ENCODE measurements around the gene CYSLTR2.

CYSLTR2 gene, protein sequence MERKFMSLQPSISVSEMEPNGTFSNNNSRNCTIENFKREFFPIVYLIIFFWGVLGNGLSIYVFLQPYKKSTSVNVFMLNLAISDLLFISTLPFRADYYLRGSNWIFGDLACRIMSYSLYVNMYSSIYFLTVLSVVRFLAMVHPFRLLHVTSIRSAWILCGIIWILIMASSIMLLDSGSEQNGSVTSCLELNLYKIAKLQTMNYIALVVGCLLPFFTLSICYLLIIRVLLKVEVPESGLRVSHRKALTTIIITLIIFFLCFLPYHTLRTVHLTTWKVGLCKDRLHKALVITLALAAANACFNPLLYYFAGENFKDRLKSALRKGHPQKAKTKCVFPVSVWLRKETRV

DNA sequence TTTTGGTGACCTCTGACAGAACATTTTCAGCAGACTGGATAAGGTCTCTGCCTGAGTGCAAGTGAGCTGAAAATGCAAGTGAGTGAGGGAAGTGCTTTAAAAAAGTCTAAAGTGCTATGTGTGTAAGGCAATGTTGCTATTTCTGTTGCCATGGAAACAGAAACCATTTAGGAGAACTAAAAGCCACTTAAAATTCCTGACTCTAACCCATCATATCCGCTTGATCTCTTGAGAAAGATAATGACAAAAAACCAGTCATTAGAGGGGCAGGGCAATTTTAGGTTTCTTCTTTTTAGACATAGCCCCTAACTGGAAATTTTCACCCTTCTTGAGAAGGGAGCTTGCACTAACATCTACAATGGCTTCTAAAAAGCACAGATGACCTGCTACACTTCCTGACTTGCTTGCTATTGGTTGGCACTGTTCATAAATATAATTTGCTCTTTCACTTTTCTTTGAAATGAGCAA is at the start of gene CYSLTR2:
TSS of gene CYSLTR2 (plus strand) at position 458 of the 468 bp plus-strand sequence. CDS start 52,889 bp downstream, outside the sequence.
- in situ Hi-C loops (cut with MboI; ENCODE audit: low sequenced_read_pairs), result no loop called here

GRCh38 chr13:48615049-48615448 is 38.7 kb upstream of the CYSLTR2 start:
- in situ Hi-C loops (cut with MboI; ENCODE audit: low sequenced_read_pairs), result no loop called here

DNA sequence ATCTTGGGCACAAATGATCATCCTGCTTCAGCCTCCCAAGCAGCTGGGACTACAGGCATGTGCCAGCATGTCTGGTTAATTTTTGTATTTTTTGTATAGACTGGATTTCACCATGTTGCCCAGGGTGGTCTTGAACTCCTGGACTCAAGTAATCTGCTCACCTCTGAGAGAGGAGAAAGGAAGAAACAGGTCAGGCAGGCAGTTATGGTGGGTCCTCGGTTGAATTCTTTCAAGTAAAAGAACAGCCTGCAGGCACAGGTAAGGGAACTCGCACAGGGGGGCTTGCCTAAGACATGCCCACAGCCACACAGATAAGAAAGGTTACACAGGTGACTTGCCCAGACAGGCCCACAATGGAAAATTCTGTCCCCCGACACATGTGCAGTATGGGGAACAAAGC is 34.8 kb upstream of the CYSLTR2 start:
- in situ Hi-C loops (cut with MboI; ENCODE audit: low sequenced_read_pairs), result no loop called here

- in situ Hi-C loops (cut with MboI; ENCODE audit: low sequenced_read_pairs), result no loop called here
These were observed 32.7 kb upstream of the CYSLTR2 start for GRCh38 chr13:48621056-48621455.

- in situ Hi-C loops (cut with MboI; ENCODE audit: low sequenced_read_pairs), result no loop called here
These were observed 29.7 kb upstream of the CYSLTR2 start for GRCh38 chr13:48624016-48624415.

- in situ Hi-C loops (cut with MboI; ENCODE audit: low sequenced_read_pairs), result no loop called here
These were observed 28.9 kb upstream of the CYSLTR2 start for GRCh38 chr13:48624858-48625257.

DNA sequence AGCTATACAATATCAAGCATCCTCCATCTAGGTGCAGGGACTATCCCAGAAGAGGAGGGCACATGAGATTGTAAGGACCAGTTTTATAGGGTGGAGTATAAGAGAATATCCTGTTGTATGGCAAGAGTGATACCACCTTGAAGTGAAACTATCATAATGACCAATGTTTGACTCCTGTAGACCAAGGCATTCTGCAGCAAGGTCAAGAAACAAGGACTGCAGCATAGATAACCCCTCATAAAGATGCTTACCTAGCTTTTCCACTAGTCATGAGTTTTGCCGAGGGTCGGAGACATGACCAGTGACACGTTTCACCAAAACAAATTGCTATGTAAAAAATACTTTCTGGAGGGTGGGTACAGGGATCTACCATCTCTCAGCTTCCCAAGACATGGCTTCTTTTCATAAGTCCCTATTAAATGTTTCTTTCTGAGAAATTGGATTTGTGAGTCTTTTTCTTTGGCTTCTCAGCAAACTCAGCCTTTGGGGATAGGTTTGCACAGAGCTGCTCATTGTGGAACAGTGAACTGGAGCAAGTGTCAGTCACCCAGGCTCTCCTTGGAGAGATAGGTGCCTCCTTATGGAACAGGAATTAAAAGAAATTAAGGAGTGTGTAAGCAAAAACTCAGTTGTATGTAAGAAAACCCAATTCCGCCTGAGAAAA is 28.2 kb upstream of the CYSLTR2 start:
- in situ Hi-C loops (cut with MboI; ENCODE audit: low sequenced_read_pairs), result no loop called here

DNA sequence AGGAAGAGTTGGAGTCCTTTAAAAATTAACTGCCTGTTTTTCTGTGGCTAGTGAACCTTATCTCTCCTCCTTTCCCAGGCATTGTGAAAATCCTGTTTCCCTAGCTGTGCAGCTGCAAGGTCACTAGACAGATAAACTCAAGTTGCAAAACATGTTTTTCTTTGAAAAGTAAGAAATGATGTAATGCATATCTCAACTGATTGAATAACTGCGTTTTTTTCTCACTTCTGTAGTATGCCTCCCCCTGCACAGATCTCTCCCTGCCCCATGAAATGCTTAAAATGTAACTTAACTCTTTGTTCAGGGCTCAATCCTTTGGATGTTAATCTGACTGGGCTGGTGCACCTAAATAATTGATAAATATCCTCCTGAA is 27.7 kb upstream of the CYSLTR2 start:
- in situ Hi-C loops (cut with MboI; ENCODE audit: low sequenced_read_pairs), result no loop called here

- in situ Hi-C loops (cut with MboI; ENCODE audit: low sequenced_read_pairs), result no loop called here
These were observed 26.8 kb upstream of the CYSLTR2 start for GRCh38 chr13:48626726-48627451.

DNA sequence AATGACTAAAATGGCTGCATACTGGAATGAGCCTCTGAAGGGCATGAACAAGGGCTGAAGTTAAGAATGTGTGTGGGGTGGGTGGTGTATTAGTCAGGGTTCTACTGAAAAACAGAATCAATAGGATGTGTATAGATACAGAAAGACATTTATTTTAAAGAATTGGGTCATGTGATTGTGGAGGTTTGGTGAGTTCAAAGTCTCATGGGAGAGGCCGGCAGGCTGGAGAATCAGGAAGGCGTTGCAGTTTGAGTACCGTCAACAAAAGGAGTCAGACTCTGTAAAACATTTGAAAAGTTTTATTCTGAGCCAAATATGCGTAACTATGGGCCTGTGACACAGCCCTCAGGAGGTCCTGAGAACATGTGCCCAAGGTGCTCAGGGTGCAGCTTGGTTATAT is 24.5 kb upstream of the CYSLTR2 start:
- in situ Hi-C loops (cut with MboI; ENCODE audit: low sequenced_read_pairs), result no loop called here

GRCh38 chr13:48630291-48630690 is 23.4 kb upstream of the CYSLTR2 start:
- in situ Hi-C loops (cut with MboI; ENCODE audit: low sequenced_read_pairs), result no loop called here

GRCh38 chr13:48630773-48631172 is 23.0 kb upstream of the CYSLTR2 start:
- in situ Hi-C loops (cut with MboI; ENCODE audit: low sequenced_read_pairs), result no loop called here

GRCh38 chr13:48631441-48631840 is 22.3 kb upstream of the CYSLTR2 start:
- in situ Hi-C loops (cut with MboI; ENCODE audit: low sequenced_read_pairs), result no loop called here

GRCh38 chr13:48633700-48634099 is 20.0 kb upstream of the CYSLTR2 start:
- in situ Hi-C loops (cut with MboI; ENCODE audit: low sequenced_read_pairs), result no loop called here

GRCh38 chr13:48634636-48635035 is 19.1 kb upstream of the CYSLTR2 start:
- in situ Hi-C loops (cut with MboI; ENCODE audit: low sequenced_read_pairs), result no loop called here

GRCh38 chr13:48635478-48635877 is 18.3 kb upstream of the CYSLTR2 start:
- in situ Hi-C loops (cut with MboI; ENCODE audit: low sequenced_read_pairs), result no loop called here

GRCh38 chr13:48636550-48636949 is 17.2 kb upstream of the CYSLTR2 start:
- in situ Hi-C loops (cut with MboI; ENCODE audit: low sequenced_read_pairs), result no loop called here

DNA sequence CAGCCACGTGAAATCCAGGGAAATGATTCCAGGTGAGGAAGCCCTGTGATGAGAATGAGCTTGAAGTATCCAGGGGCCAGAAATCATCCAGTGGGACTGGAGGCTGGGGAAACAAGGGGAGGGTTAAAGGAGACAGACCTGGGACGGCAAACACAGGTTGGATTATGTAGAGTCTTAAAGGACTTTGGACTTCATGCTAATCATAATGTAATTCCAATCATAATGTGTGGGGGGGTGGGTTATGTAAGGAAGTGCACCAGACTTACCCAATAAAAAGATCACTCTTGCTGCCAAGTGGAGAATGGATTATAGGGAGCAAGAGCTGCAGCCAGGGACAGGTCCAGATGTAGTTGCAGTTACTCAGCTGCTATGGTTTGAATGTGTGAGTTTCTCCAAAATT is 16.1 kb upstream of the CYSLTR2 start:
- in situ Hi-C loops (cut with MboI; ENCODE audit: low sequenced_read_pairs), result no loop called here

- in situ Hi-C loops (cut with MboI; ENCODE audit: low sequenced_read_pairs), result no loop called here
These were observed 13.0 kb upstream of the CYSLTR2 start for GRCh38 chr13:48640767-48641166.

GRCh38 chr13:48641404-48641803 is 12.3 kb upstream of the CYSLTR2 start:
- in situ Hi-C loops (cut with MboI; ENCODE audit: low sequenced_read_pairs), result no loop called here

DNA sequence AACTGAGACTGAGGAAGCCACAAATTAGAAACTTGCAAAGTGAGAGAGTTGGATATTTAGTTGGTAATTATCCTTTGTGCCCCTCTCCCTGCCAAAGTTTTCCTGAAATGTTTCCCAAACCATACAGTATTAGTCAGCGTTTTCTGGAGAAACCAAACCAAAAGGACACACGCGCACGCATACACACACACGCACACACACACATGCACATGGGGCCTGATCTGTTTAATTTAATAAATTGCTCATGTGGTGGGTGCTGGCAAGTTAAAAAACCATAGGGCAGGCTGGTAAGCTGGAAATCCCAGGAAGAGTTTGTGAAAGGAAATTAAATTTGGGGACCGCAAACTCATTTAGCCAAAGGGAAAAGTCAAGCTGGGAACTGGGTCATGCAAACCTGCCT is 11.7 kb upstream of the CYSLTR2 start:
- in situ Hi-C loops (cut with MboI; ENCODE audit: low sequenced_read_pairs), result no loop called here

DNA sequence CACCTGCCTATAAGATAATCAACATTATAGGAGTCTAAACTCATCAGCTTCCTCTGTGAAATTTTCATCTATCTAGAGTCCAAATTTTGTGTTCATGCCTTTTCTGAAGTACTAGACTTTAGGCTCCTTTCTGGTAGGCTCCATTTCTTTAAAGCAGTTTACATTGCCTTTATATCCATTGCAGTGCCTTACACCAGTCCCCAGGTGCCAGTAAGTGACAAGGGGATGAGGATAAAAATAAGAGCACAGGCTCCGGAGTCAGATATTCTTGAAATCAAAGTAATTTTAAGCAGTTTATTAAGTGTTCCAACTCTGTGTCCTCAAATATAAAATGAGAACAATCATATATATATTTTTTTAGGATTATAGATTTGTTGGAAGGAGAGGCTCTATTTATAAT is 10.6 kb upstream of the CYSLTR2 start:
- in situ Hi-C loops (cut with MboI; ENCODE audit: low sequenced_read_pairs), result no loop called here
